NK-92 (cell line): ENCODE results near the gene C7.
"Not testable (repeated sequence)": the region's sequence is repeated elsewhere in the genome, so short reads cannot be mapped to it uniquely, and the experiment has no call there.

Source experiments
- DNase-seq: peaks from one replicate; lab custom pipeline; 2025; ENCODE audit not compliant: unreplicated experiment; lab: John Stamatoyannopoulos, UW

C7 gene

GRCh38 chr5:40988746-40989510 lies 79.6 kb downstream of the C7 start:
- DNase-seq: no peak

GRCh38 chr5:40991168-40991980 lies 82.1 kb downstream of the C7 start:
- DNase-seq: no peak

- DNase-seq: no peak
Measured at GRCh38 chr5:40991981-40992559, 82.8 kb downstream of the C7 start.

GRCh38 chr5:40995801-40996586 lies 86.7 kb downstream of the C7 start:
- no peak for DNase-seq

- DNase-seq: no peak
Measured at GRCh38 chr5:40999142-40999541, 89.8 kb downstream of the C7 start.

GRCh38 chr5:40999966-41000365 lies 90.7 kb downstream of the C7 start:
- no peak for DNase-seq

GRCh38 chr5:41003670-41004376 lies 94.5 kb downstream of the C7 start:
- DNase-seq: no peak

- no peak for DNase-seq
Measured at GRCh38 chr5:41004931-41005330, 95.6 kb downstream of the C7 start.

GRCh38 chr5:41009232-41009631 lies 99.9 kb downstream of the C7 start:
- DNase-seq: no peak

- DNase-seq: no peak
Measured at GRCh38 chr5:41010572-41010971, 101.3 kb downstream of the C7 start.

GRCh38 chr5:41012318-41012717 lies 103.0 kb downstream of the C7 start:
- DNase-seq: no peak

- not testable (repeated sequence) for DNase-seq
Measured at GRCh38 chr5:41022600-41022999, 113.3 kb downstream of the C7 start.
